Stimulated activated CD4-positive, alpha-beta T cell treated with anti-CD3 and anti-CD28 coated beads, Interleukin-12 subunit alpha, Interleukin-12 subunit beta, amount 100 ng/mL, for 4 hours (primary cell): ENCODE measurements around the gene TBC1D24.
A peak's percentile ranks its signal among the peaks of the same experiment; 100 is the strongest.
"Not testable (repeated sequence)": the region's sequence is repeated elsewhere in the genome, so short reads cannot be mapped to it uniquely, and the experiment has no call there.

Experiments used
- DNase-seq: peaks from one replicate; pipeline ENCODE4 v3.0.0-alpha.2; 2020

TBC1D24 gene

GRCh38 chr16:2474877-2475412, at the start of gene TBC1D24:
TSS of gene TBC1D24 (plus strand) at chr16:2475127. CDS start at chr16:2496149, 21,022 bp downstream.
- peak; percentile 85 for DNase-seq

DNA sequence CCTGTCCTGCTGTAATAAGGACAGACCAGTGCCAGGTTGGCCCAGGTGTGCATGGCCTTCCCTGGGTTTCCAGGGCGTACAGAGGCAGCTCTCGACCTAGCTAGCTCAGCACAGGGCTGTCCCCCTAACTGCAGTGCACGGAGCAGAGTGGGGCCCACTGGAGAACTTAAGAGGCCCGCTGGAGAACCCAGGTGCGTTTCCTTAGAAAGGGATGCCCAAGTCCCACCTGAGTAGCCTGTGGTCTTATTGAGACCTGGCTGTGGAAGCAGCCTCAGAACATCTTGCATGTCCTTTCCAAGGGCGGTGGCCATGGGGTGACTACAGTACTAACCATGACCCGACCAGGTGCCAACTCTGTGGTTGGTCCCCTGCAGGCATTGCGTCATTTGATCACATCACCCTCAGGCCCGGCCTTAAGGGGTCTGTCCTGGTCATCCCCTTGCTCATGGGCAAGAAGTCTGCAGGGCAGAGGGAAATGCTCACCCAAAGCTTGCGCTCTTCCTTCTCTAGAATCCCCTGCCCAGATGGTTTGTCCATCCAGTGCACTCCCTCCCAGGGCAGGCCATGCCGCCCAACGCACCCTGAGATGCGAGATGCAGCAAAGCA, 49.0 kb upstream of the TBC1D24 start:
- DNase-seq = no peak

DNA sequence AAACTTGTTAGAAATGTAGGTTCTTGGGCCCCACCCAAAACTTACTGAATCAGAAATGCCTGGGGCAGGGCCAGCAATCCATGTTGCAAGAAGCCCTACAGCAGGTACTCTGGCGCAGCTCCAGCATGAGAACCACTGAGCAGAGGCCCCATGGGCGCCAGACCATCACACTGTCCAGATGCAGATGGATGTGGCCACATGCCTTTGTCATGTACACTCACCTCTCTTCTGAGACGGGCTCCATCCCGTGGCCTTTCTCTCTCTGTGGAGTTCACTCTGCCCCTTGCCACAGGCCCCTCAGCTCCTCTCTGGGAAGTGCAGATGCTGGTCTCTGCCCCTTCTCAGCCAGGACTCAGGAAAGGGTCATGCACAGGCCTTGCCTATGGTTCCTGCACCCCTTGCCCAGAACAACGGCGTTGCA, 48.0 kb upstream of the TBC1D24 start:
- DNase-seq = no peak

- DNase-seq = no peak
Measured at GRCh38 chr16:2427526-2427925, 47.4 kb upstream of the TBC1D24 start.

- DNase-seq = peak; percentile 5
Measured at GRCh38 chr16:2428051-2428783, 46.7 kb upstream of the TBC1D24 start.

DNA sequence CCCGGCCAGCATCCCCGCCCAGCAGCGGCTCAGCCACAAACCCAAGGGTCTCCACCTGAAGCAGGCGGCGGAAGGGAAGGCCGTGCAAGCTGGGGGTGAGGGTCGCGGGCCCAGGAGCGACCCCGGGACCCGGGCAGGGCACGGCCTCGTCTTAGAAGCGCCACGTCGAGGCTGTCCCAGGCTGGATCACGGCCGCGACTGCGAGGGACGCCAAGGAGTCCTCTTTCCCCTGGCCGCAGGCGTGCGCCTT, 46.2 kb upstream of the TBC1D24 start:
- DNase-seq = no peak

DNA sequence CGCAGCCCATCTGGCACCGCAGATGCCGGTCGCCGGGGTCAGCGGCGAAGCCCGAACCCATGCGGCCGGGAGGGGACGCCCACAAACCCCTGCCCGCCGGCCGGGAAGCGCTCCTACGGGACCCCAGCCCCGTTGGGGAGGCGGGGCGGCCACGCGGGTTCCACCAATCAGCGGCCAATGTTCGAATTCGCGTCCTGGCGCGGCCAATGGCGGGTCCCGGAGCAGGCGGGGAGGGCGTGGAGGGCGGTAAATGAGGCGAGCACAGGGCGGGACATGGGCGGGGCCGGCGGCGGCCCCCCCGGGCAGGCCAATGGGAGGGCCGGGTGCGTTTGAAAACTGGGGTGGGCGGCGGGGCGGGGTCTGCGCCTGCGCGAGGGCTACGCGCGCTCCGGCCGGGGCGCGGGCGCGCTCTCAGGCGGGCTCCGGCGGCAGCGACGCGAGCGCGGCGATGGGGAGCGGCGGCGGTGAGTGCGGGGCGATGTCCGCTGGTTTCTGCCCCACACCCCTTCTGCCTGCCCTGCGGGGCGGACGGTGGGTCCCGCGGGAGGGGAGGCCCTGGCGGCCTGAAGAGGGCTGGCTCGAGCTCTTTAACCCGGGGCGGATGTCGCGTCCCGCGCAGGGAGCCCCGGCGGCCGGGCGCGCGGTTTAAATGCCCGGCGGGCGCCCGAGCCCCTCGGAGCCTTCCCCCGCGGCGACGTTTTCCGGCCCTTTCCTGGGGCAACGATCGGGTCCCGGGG, 45.7 kb upstream of the TBC1D24 start, which contains the start of gene CCNF:
CCNF (plus strand) TSS at position 414 of the 737 bp plus-strand sequence; CDS start at position 449, 35 bp downstream.
- peak; percentile 98 for DNase-seq

GRCh38 chr16:2429771-2430663, 44.9 kb upstream of the TBC1D24 start:
- no peak for DNase-seq

DNA sequence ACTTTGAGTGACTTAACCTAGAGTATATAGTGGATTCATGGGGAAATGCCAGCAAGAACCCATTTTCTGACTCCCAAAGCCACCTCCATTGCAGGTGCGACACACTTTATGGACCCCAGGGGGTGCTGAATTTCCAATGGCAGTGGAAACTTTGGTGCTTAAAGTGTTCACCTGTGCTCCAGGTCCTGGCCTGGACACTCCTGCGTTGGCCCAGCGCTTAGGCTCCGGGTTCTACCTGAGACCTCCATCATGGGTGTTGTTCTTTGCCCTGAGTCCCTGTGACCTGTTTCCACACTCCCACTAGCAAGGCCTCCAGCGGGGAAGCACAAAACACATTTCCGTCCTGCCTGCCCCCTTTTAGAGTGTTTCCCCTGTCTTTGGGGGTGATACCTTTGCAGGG, 42.6 kb upstream of the TBC1D24 start:
- no peak for DNase-seq

- DNase-seq = no peak
Measured at GRCh38 chr16:2432801-2433505, 42.0 kb upstream of the TBC1D24 start.

GRCh38 chr16:2435236-2435635, 39.7 kb upstream of the TBC1D24 start:
- not testable (repeated sequence) for DNase-seq

DNA sequence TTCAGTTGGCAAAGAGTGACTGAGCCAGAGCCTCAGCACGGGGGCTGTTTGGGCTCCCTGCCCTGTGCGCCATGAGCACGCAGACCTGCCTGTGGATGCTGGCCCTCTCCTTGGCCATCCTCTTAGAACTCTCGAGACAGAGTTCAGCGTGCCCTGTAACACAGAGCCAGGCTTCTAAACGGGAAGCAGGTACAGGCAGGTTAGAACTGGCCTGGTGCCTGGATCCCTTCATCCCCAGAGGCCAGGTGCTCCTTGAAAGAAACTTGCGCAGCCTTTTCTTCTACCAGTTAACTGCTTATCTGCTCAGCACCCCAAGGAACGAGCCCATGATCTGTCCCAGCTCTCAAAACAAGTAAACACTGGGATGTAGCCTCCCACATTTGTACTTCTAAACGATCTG, 38.8 kb upstream of the TBC1D24 start:
- DNase-seq = no peak

DNA sequence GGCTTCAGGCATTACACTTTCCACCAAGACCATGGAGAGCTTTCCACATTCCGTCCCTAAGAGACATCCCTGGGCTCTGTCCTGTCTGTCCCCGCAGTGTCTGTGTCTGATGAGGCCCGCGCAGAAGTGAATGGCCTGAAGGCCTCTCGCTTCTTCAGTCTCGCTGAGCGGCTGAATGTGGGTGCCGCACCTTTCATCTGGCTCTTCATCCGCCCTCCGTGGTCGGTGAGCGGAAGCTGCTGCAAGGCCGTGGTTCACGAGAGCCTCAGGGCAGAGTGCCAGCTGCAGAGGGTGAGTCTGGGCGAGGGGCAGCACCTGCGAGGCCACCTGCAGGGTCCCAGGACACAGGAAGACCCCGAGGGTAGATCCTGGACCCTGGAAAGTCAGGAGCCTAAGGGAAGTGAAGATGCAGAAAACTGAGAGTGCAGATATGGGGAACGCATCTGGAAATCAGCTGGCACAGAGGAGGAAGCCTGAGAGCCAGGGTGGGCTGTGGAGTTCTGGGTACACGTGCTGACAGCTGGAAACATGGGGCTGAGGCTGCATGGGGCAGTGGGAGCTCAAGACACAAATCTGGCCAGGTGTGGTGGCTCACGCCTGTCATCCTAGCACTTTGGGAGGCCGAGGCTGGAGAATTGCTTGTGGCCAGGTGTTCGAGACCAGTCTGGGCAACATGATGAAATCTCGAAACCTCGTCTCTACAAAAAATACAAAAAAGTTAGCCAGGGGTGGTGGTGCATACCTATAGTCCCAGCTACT, 37.7 kb upstream of the TBC1D24 start:
- DNase-seq = no peak

DNA sequence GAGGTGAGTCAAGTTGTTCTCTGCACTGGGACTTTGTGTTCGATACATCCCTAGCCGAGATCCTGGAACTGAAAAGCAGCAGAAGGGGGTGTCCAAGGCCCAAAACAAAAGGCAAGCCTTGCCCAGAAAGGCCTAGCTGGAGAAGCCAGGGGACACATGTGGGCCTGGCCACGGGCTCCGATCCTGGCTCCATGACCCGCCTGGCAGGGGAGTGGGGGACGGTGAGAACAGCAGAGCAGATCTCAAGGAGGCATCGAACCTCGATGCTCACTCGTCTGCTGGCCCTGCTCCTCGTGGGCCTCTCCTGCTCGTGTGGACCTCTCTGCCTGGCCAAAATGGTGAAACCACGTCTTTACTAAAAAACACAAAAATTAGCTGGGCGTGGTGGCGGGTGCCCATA, 36.8 kb upstream of the TBC1D24 start:
- no peak for DNase-seq

- DNase-seq = no peak
Measured at GRCh38 chr16:2439598-2439997, 35.3 kb upstream of the TBC1D24 start.

DNA sequence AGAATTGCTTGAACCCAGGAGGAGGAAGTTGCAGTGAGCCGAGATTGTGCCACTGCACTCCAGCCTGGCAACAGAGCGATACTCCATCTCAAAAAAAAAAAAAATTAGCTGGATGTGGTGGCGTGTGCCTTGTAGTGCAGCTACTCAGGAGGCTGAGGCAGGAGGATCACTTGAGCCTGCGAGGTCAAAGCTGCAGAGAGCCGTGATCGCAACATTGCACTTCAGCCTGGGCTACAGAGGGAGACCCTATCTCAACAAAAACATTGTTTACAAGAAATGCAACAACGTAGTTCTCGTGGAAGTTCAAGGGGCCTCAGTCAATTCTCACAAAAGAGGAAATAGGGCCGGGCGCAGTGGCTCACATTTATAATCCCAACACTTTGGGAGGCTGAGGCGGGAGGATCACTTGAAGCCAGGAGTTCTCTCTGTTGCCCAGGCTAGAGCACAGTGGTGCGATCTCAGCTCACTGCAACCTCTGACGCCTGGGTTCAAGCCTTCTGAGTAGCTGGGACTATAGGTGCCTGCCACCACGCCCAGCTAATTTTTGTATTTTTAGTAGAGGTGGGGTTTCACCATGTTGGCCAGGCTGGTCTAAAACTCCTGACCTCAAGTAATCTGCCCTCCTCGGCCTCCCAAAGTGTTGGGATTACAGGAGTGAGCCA, 33.7 kb upstream of the TBC1D24 start:
- DNase-seq = not testable (repeated sequence)

- DNase-seq = no peak
Measured at GRCh38 chr16:2443555-2443954, 31.4 kb upstream of the TBC1D24 start.

GRCh38 chr16:2447920-2448583, 26.9 kb upstream of the TBC1D24 start:
- DNase-seq = no peak

- DNase-seq = no peak
Measured at GRCh38 chr16:2449118-2449517, 25.8 kb upstream of the TBC1D24 start.

DNA sequence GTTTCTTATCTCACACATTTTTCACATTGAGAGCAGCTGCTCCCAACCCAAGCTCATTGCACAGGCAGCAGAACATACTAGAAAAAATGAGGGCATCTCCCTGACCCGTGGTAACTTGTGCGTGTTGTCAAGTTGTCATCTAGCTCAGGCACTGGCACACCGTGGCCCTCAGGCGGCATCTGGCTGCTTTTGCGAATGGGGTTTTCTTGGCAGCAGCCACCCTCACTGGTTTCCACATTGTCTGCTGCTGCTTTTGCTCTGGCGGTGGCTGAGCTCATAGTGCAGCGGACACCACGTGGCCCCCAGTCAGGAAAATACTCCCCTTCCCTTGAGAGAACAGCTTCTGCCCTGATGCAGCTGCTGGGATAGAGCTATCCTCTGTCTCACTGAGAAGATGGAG, 24.4 kb upstream of the TBC1D24 start:
- no peak for DNase-seq
